WI38 (cell line): ENCODE measurements around the gene AFAP1L2.

ENCODE experiments used
- H3K4me3 ChIP-seq: 2 replicates; pipeline ENCODE4 v1.5.1; 2011; ENCODE audit warnings: low read depth, mild to moderate bottlenecking, control low read depth, low read length
- TF ChIP-seq, protein P1 (sequence below): IDR thresholded peaks from 2 replicates; pipeline ENCODE4 v1.5.1; 2012; ENCODE audit warnings: low read depth, mild to moderate bottlenecking, control low read depth, low read length

The AFAP1L2 gene

DNA sequence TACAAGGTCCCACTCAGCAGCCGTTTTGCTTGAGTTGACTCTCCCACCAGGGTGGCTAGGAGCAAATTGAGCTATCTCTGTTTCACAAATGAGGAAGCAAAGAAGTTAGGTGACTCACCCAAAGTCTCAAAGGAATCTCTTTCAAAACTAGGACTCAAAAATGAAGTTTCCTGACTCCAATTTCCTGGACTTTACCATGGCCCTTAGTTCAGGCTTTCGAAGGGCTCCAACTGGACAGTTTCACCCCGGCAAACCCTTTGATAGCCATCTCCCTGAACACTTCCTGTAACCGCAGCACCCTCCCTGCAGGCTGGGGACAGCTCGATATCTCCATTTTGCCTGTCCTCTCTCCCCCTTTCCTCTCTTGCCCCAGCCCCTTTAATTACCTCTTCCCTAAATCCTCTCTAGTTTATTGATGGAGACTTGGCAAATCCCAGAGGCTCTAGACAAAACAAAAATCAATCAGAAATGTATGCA is 4.7 kb upstream of the AFAP1L2 start:
- TF ChIP-seq, protein P1, sequence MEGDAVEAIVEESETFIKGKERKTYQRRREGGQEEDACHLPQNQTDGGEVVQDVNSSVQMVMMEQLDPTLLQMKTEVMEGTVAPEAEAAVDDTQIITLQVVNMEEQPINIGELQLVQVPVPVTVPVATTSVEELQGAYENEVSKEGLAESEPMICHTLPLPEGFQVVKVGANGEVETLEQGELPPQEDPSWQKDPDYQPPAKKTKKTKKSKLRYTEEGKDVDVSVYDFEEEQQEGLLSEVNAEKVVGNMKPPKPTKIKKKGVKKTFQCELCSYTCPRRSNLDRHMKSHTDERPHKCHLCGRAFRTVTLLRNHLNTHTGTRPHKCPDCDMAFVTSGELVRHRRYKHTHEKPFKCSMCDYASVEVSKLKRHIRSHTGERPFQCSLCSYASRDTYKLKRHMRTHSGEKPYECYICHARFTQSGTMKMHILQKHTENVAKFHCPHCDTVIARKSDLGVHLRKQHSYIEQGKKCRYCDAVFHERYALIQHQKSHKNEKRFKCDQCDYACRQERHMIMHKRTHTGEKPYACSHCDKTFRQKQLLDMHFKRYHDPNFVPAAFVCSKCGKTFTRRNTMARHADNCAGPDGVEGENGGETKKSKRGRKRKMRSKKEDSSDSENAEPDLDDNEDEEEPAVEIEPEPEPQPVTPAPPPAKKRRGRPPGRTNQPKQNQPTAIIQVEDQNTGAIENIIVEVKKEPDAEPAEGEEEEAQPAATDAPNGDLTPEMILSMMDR = no peak
- H3K4me3 ChIP-seq = no peak overlapping the region

DNA sequence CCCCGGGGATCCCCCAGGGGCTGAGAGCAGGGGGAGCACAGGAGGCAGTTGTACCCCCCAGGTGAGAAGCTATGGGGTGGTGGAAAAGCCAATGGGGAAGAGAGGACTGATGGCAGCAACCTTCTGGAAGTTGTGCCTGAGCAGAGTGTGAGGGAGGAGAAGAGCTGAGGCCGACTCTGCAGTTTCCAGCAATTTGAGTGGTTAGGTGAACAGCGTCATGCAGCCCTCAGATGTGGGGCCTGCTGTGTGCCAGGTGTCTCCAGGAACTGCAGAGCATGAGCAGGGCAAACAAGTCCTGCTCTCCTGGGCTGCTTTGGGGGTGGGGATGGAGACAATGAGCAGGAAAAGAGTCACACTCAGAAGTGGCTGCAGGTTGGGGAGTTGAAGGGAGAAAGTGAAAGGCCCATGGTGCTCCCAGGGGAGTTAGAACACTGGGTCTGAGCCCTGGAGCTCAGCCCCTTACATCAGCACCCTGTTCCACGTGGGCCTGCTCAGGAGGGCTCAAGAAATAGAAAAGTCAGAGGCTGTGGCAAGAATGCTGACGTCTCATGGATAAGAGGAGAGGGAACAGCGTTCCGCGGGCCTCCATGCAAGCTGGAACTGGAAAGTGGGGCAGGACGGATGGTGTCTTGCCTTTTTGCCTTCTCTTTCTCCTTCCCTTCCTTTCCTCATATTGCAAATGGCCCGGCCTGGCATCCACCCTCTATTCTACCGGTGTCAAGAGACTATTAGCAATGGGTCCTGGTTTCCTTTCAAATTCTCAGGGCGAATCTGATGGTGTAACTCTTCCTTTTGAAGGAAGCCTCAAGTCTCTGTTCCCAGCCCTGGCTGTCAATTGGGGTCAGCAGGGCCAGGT is 4.0 kb upstream of the AFAP1L2 start:
- H3K4me3 ChIP-seq = no peak overlapping the region
- TF ChIP-seq, protein P1 = no peak

DNA sequence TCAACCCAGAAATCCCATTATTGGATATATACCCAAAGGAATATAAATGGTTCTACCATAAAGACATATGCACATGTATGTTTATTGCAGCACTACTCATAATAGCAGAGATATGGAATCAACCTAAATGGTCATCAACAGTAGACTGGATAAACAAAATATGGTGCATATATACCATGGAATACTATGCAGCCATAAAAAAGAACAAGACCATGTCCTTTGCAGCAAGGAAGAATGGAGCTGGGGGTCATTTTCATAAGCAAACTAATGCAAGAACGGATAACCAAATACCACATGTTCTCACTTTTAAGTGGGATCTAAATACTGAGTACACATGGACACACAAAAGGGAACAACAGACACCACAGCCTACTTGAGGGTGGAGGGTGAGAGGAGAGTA is 2.2 kb upstream of the AFAP1L2 start:
- H3K4me3 ChIP-seq = no peak overlapping the region
- TF ChIP-seq, protein P1 = no peak

DNA sequence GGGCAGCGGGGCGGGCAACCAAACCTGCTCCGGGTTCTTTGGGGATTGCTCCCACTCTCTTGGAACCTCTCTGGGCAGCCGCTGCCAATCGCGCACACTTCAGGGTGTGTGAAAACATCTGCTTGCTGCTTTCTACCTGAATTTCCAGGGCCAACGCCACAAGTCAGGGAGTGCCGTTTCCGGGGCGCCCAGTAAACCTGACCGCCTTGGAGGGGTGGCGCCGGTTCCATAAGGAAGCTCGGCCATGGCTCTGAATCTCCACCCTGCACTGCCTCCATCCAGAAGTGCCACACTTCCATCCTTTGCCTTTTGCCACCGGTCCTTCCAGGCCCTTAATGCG is 679 bp upstream of the AFAP1L2 start:
- TF ChIP-seq, protein P1 = no peak
- H3K4me3 ChIP-seq = no peak overlapping the region

DNA sequence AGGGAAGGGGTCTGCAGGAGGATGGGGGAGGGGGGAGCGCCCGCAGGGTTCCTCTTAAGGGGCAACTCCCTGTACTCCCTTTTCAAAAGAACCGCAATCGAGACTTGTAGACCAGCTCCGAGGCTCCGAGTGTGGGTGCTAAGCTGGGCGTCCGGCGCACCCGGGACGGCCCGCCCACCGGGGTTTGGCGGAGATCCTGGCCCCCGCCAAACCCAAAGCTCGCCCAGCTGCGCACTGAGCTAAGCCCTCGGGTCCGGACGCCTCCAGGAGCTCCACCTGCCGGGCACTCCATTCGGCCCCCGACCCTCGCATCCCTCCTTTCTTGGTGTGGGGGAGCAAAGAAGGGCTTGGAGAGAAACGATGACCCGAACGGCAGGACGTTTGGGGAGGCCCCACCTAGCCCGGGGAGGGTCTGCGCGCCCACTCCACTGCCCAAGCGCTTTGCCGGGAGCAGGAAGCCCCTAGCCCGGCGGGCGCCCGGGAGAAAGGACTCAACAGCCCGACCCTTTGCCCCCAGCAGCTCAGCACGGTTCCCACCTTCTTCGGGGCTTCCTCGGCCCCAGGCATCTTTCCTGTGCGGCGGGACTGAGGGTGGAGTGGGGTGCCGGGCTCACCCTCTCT is 651 bp downstream of the AFAP1L2 start:
- TF ChIP-seq, protein P1 = no peak
- no peak overlapping the region for H3K4me3 ChIP-seq

DNA sequence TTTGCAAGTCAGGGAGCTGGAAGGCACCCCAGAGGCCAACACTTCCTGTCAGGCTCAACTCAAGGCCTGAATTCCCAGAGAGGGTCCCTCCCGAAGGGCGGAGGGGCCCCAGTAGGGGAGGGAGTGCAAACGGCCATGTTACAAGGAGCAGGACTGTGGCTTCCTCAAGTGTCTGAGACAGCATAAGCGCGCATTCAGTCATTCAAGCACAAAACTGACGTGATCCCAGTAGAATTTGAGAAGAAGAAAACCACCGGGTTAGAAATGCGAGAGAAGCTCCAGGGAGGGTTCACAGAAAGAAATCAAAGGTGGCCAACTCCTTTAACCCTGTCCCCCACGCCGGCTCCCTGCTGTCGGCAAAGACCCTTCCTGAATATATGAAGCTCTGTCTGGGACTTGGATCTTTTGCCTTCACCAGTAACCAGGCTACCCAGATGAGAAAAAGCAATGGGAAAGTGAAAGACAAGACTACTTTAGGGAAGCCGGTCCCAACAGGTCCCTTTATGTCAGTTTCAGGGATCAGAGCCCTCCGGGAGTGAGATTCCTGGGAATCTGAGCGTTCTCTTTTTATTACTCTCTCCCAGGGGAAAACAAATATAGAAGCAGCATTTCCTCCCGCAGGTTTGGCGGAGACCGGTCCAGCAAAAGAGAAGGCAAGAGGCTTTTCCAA is 1.3 kb downstream of the AFAP1L2 start:
- TF ChIP-seq, protein P1 = no peak
- no peak overlapping the region for H3K4me3 ChIP-seq

DNA sequence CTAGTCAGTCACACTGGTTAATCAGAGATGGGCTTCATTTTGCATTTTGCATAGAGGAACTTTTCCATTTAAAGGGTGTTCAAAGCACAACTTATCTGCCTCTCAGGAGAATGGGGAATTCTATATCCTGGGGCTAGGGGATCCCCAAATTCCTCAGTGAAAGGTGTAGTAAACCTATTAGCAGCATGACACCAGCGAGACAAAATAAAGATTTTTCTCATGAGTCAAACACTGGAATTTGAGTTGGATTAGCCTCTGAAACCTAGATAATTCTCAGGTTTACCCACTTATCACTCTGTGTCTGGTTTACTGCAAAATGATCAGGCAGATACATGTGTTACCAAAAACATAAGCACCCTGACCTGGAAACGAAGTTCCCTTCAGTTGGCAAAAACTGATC is 2.1 kb downstream of the AFAP1L2 start:
- no peak overlapping the region for H3K4me3 ChIP-seq
- TF ChIP-seq, protein P1 = no peak
